Measurements from ENCODE around the gene PDE1A.

PDE1A gene

GRCh38 chr2:182113334-182113733, 313.5 kb downstream of the PDE1A start:
- no peak for DNase-seq

GRCh38 chr2:182110347-182110746, 316.5 kb downstream of the PDE1A start:
- DNase-seq = no peak

- no peak for DNase-seq
These were observed 323.3 kb downstream of the PDE1A start for GRCh38 chr2:182103526-182103925.

GRCh38 chr2:182101263-182101662, 325.6 kb downstream of the PDE1A start:
- DNase-seq = no peak

- no peak for DNase-seq
These were observed 328.2 kb downstream of the PDE1A start for GRCh38 chr2:182098648-182099047.

- DNase-seq = no peak
These were observed 329.2 kb downstream of the PDE1A start for GRCh38 chr2:182097571-182098164.

- no peak for DNase-seq
These were observed 336.4 kb downstream of the PDE1A start for GRCh38 chr2:182090486-182090885.
